ENCODE data around the gene FANCL.

GRCh38 chr2:58157754-58158153 lies 83.4 kb downstream of the FANCL start:
- TF ChIP-seq CTCF (IDR thresholded peaks at IDR 0.05) (no peak), POLR2A (IDR thresholded peaks at IDR 0.05) (no peak)
